ENCODE data around the gene COL16A1.
A peak's percentile ranks its signal among the peaks of the same experiment; 100 is the strongest.

COL16A1 gene

GRCh38 chr1:31653717-31654473, 49.9 kb downstream of the COL16A1 start:
- Histone ChIP-seq H3K79me2 (no peaks in the 10 kb centered on the region), H3K4me2 (ENCODE audit: low read length) (no peak overlapping the region), H3K36me3 (ENCODE audit: control insufficient read depth, insufficient read depth, low read length) (no peaks in the 10 kb centered on the region), H3K9me3 (ENCODE audit: control insufficient read depth, low read length) (no peaks in the 10 kb centered on the region), H2AFZ (no peak overlapping the region), H3K27me3 (ENCODE audit: control insufficient read depth, insufficient read depth, low read length) (no peaks in the 10 kb centered on the region), H3K4me3 (ENCODE audit: low read depth, low read length) (no peak overlapping the region), H3K27ac (no peak overlapping the region), H3K9ac (no peak overlapping the region), H3K4me1 (peaks cover 6% of the 10 kb centered on the region)
- TF ChIP-seq CTCF (IDR thresholded peaks at IDR 0.05) = no peak

GRCh38 chr1:31652891-31653499, 50.8 kb downstream of the COL16A1 start:
- H3K27me3 ChIP-seq (ENCODE audit: control insufficient read depth, insufficient read depth, low read length) = no peaks in the 10 kb centered on the region
- H3K4me2 ChIP-seq (ENCODE audit: low read length) = no peak overlapping the region
- no peak for TF ChIP-seq CTCF (IDR thresholded peaks at IDR 0.05)
- H3K9me3 ChIP-seq (ENCODE audit: control insufficient read depth, low read length) = no peaks in the 10 kb centered on the region
- no peak overlapping the region for H2AFZ ChIP-seq
- peaks cover 6% of the 10 kb centered on the region for H3K4me1 ChIP-seq
- H3K9ac ChIP-seq = no peak overlapping the region
- no peaks in the 10 kb centered on the region for H3K36me3 ChIP-seq (ENCODE audit: control insufficient read depth, insufficient read depth, low read length)
- H3K4me3 ChIP-seq (ENCODE audit: low read depth, low read length) = no peak overlapping the region
- H3K27ac ChIP-seq = no peak overlapping the region
- H3K79me2 ChIP-seq = no peaks in the 10 kb centered on the region

GRCh38 chr1:31651766-31652165, 52.1 kb downstream of the COL16A1 start:
- Histone ChIP-seq H3K9ac (no peak overlapping the region), H3K27ac (no peak overlapping the region), H3K27me3 (ENCODE audit: control insufficient read depth, insufficient read depth, low read length) (no peaks in the 10 kb centered on the region), H2AFZ (no peak overlapping the region), H3K9me3 (ENCODE audit: control insufficient read depth, low read length) (no peaks in the 10 kb centered on the region), H3K79me2 (no peaks in the 10 kb centered on the region), H3K4me3 (ENCODE audit: low read depth, low read length) (no peak overlapping the region), H3K36me3 (ENCODE audit: control insufficient read depth, insufficient read depth, low read length) (no peaks in the 10 kb centered on the region), H3K4me2 (ENCODE audit: low read length) (peak overlapping the region; percentile 46), H3K4me1 (peaks cover 6% of the 10 kb centered on the region)
- no peak for TF ChIP-seq CTCF (IDR thresholded peaks at IDR 0.05)

GRCh38 chr1:31651089-31651420, 52.8 kb downstream of the COL16A1 start:
- TF ChIP-seq CTCF (IDR thresholded peaks at IDR 0.05) = no peak
- no peak overlapping the region for H3K9ac ChIP-seq
- peak overlapping the region; percentile 54 for H3K27ac ChIP-seq
- no peaks in the 10 kb centered on the region for H3K36me3 ChIP-seq (ENCODE audit: control insufficient read depth, insufficient read depth, low read length)
- H3K4me1 ChIP-seq = peaks cover 6% of the 10 kb centered on the region
- peak overlapping the region; percentile 46 for H3K4me2 ChIP-seq (ENCODE audit: low read length)
- no peak overlapping the region for H3K4me3 ChIP-seq (ENCODE audit: low read depth, low read length)
- H3K27me3 ChIP-seq (ENCODE audit: control insufficient read depth, insufficient read depth, low read length) = no peaks in the 10 kb centered on the region
- no peaks in the 10 kb centered on the region for H3K9me3 ChIP-seq (ENCODE audit: control insufficient read depth, low read length)
- no peaks in the 10 kb centered on the region for H3K79me2 ChIP-seq
- H2AFZ ChIP-seq = peak overlapping the region; percentile 66
